Stimulated activated CD8-positive, alpha-beta memory T cell treated with anti-CD3 and anti-CD28 coated beads, Interleukin-2, amount 100 ng/mL, for 1 hour (primary cell): ENCODE data around the gene NMNAT2.

Experiments used
- DNase-seq, 2 donors: peaks; one replicate each; pipeline ENCODE4 v3.0.0-alpha.2; 2020; ENCODE audit warnings: low read depth in 2 of 2

NMNAT2 gene

DNA sequence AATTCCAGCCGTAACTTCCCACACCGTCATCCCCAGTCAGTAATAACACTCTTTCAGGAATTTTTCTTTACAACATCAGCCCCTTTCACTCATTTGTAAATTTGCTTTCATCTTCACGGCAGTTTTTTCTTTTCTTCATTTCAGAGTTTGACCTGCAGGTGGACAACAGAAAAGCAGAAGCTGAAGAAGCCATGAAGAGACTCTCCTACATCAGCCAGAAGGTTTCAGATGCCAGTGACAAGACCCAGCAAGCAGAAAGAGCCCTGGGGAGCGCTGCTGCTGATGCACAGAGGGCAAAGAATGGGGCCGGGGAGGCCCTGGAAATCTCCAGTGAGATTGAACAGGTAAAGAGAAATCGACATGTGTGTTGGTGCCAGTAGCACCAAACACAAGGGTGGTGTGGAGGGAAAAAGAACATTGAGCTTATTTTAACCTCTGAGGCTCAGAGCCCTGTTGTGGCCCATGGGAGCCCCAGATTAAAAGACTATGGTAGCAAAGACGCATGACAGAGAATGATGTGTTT is 178.9 kb downstream of the NMNAT2 start:
- no peak for DNase-seq

DNA sequence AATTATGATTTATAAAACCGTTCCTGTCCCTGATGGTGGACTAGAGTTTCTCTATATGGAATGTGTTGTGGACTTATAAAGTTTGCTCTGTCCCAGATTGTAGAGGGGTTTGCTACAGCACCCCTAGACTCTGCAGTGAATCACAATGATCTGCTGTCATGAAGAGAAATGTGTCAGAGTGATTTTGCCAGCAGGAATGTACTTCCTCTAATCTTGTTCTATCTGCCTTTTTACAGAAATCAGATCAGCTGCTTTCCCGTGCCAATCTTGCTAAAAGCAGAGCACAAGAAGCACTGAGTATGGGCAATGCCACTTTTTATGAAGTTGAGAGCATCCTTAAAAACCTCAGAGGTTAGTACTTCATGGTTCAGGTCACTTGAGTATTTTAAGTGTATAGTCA is 180.1 kb downstream of the NMNAT2 start:
- DNase-seq, result no peak

DNA sequence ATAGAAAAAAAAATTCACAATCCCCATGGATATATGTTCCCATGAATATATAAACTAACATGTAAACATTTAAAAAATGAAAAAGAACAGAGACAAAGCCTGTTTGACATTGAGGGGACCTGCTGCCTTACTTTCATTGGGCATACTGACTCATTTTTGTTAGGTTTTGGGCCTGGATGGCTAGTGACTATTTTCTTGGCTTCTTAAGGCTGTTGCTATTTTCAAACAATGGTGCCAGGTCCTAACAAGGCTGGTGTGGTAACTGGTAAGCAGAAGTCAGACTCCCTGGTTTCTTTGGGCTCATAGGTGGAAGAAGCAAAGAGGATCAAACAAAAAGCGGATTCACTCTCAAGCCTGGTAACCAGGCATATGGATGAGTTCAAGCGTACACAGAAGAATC is 181.1 kb downstream of the NMNAT2 start:
- DNase-seq, result no peak

DNA sequence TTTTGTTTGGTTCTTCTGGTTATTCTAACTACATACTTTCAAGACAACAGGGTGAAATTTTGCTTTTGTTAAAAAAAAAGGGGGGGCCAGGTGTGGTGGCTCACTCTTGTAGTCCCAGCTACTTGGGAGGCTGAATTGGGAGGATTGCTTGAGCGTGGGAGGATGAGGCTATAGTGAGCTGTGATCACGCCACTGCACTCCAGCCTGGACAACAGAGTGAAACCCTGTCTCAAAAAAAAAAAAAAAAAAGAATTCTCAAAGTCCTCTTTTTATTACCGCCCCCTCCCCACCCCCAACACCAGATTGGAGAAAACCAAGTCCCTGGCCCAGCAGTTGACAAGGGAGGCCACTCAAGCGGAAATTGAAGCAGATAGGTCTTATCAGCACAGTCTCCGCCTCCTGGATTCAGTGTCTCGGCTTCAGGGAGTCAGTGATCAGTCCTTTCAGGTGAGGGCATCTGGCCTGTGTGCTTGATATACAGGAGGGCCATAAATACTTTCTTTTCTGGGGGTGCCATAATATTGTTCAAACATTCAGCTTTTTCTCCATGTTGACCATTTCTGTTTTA is 181.9 kb downstream of the NMNAT2 start:
- no peak for DNase-seq

DNA sequence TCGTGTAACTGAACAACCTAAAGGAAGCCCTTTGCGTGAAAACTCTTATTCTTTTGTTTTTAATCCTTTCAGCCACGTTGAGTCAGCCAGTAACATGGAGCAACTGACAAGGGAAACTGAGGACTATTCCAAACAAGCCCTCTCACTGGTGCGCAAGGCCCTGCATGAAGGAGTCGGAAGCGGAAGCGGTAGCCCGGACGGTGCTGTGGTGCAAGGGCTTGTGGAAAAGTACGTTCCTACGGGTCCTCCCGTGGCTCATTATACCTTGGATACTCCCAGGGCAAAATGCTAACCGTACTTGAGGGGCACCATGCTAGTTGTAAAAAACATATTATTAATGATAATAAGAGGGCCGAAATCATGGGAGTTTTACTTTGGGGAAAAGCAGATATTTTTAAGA is 182.7 kb downstream of the NMNAT2 start:
- no peak for DNase-seq

DNA sequence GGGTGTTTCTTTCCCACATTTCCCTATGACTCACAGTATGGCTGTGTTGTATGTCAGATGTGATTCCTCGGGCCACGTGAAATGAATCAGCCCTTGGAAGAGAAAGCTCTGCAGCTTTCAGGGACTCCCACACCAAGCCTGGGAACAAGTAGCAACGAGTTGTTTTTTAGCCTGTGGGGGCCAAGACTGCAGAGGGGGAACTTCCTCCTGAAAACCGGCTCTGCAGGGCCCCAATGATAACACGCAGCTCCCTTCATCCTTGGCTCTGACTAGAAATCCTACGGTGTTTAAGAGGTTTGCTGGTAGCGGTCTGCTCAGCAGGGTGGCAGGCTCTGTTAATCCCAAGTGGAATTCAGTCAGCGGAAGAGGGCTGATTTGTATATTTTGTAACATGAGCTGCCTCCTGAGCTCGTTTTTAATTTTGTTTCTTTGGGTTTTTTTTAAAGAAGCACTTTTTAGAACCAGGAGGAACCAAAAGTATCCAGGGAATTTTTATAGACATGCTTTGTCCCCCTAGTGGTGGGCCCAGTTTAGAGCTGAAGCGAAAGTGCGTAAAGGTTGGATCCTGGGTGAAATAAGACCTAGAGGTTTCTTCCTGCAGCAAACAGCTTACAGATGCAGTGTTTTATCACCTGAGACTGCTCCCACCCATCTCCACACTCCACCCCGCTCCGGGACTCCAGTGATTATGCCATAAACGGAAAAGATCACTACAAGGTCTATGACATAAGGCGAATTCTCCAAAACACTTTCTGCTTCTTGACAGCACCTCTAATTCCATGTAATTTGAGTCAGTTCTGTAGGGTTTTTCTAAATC is 183.3 kb downstream of the NMNAT2 start:
- DNase-seq, result no peak

DNA sequence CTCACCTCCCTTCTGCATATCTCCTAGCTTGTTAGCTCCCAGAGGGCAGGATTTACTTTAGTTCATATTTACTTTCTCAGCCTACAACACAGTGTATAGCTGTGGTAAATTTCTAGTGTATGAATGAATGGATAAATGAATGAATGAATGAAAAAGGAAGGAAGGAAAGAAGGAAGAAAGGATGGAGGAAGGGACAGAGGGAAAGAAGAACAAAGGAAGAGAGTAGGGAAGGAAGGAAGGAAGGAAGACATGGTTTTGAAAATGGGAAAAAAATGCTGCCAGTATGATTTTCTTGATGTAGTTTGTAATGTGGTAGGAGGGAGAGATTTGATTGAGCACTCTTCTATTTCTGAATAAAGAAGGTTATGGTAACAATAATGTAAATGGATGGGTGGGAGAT is 185.1 kb downstream of the NMNAT2 start:
- DNase-seq, result no peak

DNA sequence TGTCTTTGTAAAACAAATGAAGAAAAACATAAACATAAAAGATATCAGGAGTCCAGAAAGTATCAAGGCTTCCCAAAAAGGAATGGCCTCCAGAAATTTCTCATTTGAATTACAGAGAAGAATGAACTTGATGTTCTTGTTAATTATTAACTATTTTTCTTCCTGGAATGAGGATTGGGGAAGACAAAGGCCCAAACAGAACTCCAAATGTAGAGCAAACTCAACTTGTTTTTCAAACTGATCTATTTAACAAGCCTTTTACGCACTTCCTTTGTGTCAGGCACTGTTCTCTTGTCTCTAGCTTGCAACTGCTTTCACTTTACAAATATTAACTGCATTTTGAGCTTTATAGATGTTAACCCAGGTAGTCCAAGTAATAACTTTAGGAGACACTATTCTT is 186.6 kb downstream of the NMNAT2 start:
- DNase-seq, result no peak

DNA sequence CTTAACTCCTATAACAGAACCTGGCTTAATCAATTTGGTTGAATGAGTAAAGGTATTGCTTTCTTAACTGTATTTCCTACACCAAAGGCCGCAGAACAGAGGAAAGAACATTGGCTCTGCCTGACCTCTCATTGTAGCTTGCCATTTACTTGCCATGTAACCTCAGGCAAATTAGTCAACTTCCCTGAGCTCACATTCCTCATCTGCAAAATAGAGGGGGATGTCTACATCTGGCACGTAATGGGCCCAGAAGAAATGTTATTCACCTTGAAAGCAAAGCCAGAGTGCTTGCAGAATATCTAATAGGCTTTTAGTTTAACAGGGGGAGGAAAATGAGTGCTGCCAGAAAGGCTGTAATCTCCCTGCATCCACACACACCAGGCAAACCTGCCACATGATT is 187.8 kb downstream of the NMNAT2 start:
- no peak for DNase-seq

DNA sequence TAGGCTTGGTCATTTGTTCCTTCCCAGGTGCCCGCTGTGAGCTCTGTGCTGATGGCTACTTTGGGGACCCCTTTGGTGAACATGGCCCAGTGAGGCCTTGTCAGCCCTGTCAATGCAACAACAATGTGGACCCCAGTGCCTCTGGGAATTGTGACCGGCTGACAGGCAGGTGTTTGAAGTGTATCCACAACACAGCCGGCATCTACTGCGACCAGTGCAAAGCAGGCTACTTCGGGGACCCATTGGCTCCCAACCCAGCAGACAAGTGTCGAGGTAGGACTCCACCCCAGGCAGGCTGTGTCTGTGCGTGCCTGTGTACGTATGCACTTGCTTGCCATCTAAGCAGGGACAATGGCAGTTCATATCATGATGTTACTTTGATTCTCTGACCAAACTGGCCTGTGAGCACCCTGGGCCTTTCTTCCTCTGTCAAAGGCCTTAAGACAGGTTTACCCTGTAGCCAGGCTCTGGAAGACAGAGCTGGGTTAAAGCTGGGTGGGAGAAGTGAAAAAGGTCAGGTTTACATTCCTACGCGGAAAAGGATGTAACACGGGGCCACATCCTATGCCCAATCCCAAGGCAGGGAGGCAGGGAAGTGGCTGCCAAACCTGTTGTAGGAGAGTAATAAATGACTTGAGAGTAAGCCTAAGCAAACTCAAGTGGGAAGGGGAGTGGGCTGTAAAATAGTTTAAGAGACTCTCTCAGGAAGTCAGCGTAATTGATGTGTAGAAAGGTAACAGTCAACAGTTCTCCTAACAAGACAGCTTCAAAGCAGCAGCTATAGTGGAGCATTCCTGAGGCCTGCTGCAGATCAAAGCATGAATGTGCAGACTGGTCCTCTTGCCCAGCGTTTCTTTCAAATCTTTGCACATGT is 189.6 kb downstream of the NMNAT2 start:
- DNase-seq, result no peak

DNA sequence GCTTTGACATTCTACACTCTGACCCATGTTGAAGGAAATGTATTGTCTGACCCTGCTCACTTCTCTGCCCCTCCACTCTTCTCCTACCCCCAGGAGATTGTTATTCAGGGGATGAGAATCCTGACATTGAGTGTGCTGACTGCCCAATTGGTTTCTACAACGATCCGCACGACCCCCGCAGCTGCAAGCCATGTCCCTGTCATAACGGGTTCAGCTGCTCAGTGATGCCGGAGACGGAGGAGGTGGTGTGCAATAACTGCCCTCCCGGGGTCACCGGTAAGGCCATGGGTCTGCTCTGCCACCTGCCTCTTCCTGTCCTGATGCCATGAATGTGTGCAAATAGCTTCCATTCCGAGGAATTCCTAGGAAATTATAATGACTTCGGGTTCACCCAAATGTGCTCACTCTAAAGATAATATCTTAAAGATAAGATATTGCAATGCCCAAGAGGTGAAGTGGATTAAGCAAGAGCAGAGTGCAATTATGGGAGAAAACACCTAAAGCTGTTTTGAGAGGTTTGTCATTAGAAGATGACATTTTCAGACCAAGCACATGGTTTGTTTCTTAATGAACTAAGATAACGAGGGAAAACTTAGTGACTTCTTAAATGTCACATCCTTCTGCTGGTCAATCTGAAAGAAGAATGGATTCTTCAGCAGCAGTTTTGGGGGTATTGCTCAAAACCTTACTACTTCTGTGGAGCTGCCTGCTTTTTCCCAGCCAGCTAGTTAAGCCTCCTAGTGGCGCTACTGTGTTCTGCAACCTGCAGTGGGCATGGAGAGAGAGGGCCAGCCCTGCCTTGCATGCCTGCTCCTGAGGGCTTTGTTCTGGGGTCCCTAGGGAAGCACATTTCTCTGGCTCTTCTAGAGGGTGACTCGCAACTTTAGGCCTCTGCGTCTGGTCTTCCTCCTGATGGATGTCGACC is 190.5 kb downstream of the NMNAT2 start:
- no peak for DNase-seq

DNA sequence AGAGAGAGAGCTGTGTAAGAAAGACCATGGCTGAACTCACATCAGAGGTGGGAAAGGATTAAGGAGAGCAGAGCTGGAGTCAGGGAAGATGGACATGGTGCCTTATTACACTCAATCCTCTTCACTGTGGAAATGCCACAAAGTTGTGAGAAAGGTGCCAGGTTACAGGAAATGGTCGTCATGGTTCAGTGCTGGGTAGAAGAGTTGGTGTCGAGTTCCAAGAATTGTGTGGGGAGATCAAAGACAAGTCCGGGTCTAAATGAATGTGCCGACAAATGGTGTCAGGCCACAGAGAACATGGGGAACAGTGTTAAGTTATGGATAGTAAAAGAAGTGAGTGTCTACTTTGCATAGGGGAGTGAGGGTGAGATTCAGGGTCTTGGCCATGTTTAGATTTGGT is 191.2 kb downstream of the NMNAT2 start:
- DNase-seq, result no peak

DNA sequence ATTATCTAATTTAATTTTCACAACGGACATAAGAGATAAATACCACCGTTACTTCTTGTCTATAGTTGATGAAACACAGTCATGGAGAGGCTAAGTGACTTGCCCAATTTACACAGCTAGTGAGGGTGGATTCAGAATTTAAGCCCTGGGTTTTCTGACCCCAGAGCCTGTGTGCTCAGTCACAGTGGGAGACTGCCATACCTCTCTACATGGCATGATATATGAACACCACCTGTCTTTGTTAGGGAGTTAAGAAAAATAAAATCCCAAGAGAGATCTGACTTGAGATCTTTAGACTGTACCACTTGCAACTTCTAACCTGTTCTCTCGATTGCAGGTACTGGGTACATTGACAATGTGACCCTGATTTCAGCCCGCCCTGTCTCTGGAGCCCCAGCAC is 191.8 kb downstream of the NMNAT2 start:
- DNase-seq, result no peak

DNA sequence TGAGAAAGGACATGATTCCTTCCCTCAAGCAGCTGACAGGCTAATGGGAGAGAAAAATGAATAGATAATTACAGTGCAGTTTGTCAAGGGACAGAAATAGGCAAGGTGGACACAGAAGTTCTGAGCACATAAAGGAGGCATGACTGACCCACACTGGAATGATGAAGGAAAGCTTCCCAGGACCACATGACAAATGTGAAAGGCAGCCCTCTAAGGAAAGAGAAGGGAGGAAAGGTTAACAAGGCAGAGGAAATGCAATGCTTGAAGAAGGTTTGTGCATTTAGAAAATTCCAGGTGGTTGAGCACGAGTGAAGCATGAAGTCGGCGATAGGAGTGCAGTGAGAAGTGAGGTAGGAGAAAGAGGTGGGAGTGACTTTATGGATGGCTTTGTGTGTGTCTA is 194.7 kb downstream of the NMNAT2 start:
- no peak for DNase-seq

DNA sequence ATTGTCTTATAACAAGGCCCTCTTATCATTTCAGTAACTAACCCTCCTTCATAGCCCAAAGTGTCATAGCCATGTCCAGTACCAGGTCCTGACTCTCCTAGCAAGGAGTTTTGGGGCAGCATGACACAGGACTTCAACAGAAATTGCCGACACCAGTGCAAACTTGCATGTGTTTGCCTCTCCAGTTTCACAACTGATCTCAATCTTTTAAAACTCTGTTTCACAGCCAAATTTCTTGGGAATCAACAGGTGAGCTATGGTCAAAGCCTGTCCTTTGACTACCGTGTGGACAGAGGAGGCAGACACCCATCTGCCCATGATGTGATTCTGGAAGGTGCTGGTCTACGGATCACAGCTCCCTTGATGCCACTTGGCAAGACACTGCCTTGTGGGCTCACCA is 195.3 kb downstream of the NMNAT2 start:
- no peak for DNase-seq

DNA sequence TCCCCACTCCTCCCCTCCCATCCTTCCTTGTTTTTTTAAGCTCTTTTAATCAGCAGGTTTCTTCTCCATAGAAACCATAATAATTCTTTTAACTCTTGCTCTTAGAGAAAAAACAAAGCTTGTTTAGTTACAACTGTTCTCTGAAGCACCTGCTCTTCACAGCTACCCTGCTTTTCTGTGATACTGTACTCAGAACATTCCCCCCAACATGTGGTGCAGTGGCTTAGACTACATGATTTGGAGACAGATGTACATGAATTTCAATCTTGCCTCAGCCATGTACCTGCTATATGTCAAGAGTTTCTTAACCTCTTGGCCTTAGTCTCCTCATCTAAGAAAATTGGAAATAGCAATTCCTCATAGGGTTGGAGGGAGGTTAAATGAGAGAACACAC is 198.6 kb downstream of the NMNAT2 start:
- no peak for DNase-seq

DNA sequence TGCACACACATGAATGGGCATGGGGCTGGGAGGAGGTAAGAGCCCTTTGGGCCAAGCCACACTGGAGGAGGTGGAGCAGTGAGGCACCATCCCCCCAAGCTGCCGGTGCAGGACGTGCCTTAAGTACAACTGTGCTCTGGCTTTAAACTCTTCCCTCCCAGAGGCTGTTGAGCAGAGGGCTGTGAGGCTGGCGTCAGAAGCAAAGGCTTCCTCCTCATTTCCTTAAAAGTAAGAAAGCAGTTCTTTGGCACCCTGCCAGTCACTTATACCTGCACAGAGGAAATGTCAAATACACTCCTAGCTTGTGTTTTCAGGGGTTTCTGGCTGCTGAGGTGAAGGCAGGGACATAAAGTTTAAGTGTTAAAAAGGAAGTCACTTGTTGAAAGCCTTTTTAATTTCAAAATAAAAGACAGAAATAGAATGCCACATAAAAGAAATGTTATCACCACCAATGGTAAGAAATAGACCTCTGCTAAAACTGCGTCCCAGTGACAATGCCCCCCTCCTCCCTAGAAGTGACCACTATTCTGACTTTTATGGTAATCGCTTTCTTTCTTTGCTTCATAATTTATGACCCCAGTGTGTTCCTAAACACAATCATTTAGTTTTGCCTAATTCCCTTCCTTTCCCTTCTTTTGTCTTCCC is 199.1 kb downstream of the NMNAT2 start:
- peak in 1 of 2 donors; percentile 15 for DNase-seq

DNA sequence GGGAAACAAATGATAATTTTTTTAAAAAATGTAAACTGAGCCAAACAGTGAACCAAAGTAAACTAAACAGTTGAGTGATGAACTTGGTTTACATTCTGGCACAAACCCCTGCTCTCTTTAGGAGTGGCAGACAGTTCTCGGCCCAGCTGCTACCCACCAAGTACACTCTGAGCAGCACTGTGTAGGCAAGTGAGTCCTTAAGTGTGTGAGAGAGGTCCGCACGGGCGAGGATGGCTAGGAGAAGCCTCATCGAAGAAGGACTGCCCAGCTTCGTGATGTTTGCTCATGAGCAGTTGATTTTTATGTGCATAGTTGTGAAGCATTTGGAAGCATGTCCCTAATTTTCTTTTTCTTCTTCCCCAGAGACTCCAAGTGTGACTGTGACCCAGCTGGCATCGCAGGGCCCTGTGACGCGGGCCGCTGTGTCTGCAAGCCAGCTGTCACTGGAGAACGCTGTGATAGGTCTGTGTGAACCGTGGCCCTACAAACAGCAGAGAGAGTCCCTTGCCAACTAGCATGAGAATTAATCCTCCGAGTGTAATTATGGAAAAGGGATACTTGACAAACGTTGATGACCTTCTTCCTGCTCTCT is 200.1 kb downstream of the NMNAT2 start:
- DNase-seq, result no peak

DNA sequence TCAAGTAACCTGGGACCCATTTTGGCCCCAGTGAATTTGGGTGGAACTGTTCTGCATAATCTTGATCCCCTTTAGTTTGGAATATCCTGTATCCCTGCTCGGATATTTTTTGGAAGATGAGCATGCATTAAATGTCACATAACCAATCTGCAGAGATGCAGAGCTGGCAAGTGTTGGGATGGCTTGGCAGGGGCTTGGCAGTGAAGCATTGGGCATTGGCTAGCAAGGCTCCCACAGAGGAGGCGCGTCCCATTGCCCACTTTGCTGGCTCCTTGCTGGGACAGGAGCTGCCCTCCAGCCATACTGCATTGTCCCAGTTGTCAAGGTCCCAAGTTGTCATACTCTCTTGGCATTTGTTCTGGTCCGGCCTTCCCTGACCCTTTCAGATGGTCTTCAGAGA is 202.2 kb downstream of the NMNAT2 start:
- no peak for DNase-seq

DNA sequence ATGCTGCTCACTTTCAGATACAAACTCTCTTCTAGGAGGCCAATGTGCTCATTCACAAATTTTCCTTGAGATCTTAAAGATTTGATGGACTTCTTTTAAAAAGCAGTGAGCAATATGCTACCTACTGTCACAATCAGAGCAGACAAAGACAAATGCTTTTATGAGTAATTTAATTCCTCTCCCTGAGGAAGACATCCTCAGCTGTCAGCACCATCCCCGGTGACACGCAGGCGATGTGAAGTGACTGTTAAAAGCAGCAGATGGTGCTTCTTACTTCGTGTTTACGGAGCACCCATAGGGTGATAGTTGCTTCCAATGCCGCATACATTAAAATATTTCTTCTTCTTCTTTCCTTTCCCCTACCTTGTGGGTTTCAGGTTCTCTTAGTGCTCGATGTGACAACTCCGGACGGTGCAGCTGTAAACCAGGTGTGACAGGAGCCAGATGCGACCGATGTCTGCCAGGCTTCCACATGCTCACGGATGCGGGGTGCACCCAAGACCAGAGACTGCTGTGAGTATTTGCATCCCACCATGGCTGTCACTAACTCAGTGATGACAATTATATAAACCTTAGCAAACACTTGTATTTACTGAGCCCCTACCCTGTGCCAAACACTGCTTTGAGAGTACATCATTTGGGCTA is 203.0 kb downstream of the NMNAT2 start:
- DNase-seq, result no peak
